ENCODE data around the gene GPRIN1. TPM values are rescaled to one million over a fixed set of nuclear protein-coding genes. Genes with fewer than 3 reads are reported as not detected.

GPRIN1 gene
- total and polyA plus RNA-seq, 2 of the 4 experiments (the other 2 are of a cell fraction): 3.0 to 4.7 TPM

DNA sequence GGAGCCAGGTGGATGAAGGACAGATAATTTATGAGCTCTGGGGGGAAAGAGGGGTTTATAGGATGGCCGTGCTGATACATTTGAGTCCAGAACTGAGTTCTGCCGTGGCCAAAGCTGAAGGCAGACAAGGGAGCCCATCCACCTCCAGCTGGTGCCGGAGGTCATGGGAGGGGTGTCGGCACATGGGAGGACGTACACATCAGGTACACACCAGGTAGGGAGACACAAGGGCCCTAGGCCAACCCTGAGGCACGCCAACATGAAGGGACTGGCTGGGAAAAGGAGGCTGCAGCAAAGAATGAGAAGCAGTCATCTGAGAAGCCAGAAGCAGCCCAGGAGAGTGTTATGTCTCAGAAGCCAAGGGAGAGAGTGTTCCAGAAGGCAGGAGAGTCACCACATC, 2.1 kb upstream of the GPRIN1 start:
- Histone ChIP-seq H3K9ac (ENCODE audit: low read depth, low read length) (no peak overlapping the region), H2AK5ac (ENCODE audit: low read depth, low read length) (no peak overlapping the region), H3K27me3 (ENCODE audit: control insufficient read depth, insufficient read depth, low read length) (no peaks in the 10 kb centered on the region), H2AFZ (replicated peaks; ENCODE audit: low read length, poor library complexity) (no peak overlapping the region), H2BK120ac (ENCODE audit: low read depth, low read length) (no peak overlapping the region), H3K56ac (ENCODE audit: extremely low read depth, insufficient read depth, low read length) (no peak overlapping the region), H2BK5ac (ENCODE audit: low read depth, low read length, poor library complexity, severe bottlenecking) (no peak overlapping the region), H3K4ac (ENCODE audit: low read depth, low read length) (no peak overlapping the region), H3K36me3 (ENCODE audit: control insufficient read depth, insufficient read depth, low read length) (no peaks in the 10 kb centered on the region), H3K4me2 (ENCODE audit: low read depth, low read length) (no peak overlapping the region), H4K91ac (ENCODE audit: insufficient read depth, low read depth, low read length) (no peak overlapping the region), H3K23ac (ENCODE audit: low read depth, low read length) (no peak overlapping the region), H3K4me1 (ENCODE audit: control insufficient read depth, insufficient read depth, low read length) (peaks cover 28% of the 10 kb centered on the region), H2BK15ac (ENCODE audit: low read depth, low read length) (no peak overlapping the region), H3K14ac (replicated peaks; ENCODE audit: low read depth, low read length) (no peak overlapping the region), H4K8ac (ENCODE audit: low read depth in 2 of 2, low read length in 2 of 2) (no peak overlapping the region), H2AK9ac (replicated peaks; ENCODE audit: low read depth, low read length, poor library complexity) (no peak overlapping the region), H3K18ac (ENCODE audit: low read depth, low read length) (no peak overlapping the region), H4K20me1 (ENCODE audit: insufficient read depth, low read length) (peaks cover 14% of the 10 kb centered on the region), H4K5ac (ENCODE audit: low read depth, low read length) (no peak overlapping the region), H3K27ac (ENCODE audit: insufficient read depth, low read length) (no peak overlapping the region), H2BK20ac (ENCODE audit: low read depth, low read length) (no peak overlapping the region), H3K9me3 (ENCODE audit: control insufficient read depth, insufficient read depth, low read length) (no peaks in the 10 kb centered on the region), H3K9me1 (ENCODE audit: insufficient read depth, low read length) (peaks cover 36% of the 10 kb centered on the region), H3K4me3 (ENCODE audit: insufficient read depth, low read depth, low read length) (no peak overlapping the region), H3K79me1 (ENCODE audit: low read depth in 1 of 2, low read length in 2 of 2) (peaks cover 4 to 26% of the 10 kb centered on the region in 2 experiments; a peak in 3 of 4 replicates)
- intact Hi-C loops (cut with micrococcal nuclease) (no loop called here), dilution Hi-C loops (cut with HindIII; ENCODE audit: low sequenced_read_pairs, unreplicated experiment) (no loop called here), in situ Hi-C loops (cut with MboI; ENCODE audit: low sequenced_read_pairs) (no loop called here)
- TF ChIP-seq CEBPB (IDR thresholded peaks at IDR 0.05; ENCODE audit: low read depth, low read length) (no peak), FOS (IDR thresholded peaks at IDR 0.05; ENCODE audit: low read depth, low read length) (no peak), NFE2L2 (IDR thresholded peaks at IDR 0.05; ENCODE audit: low read depth, low read length) (no peak), MAZ (IDR thresholded peaks at IDR 0.05; ENCODE audit: borderline replicate concordance, low read depth, low read length) (no peak), BHLHE40 (IDR thresholded peaks at IDR 0.05; ENCODE audit: low read depth, low read length) (no peak), RAD21 (IDR thresholded peaks at IDR 0.05; ENCODE audit: low read length) (no peak), RCOR1 (IDR thresholded peaks at IDR 0.05; ENCODE audit: insufficient replicate concordance, low read length) (no peak), CHD1 (IDR thresholded peaks at IDR 0.05; ENCODE audit: low read depth, low read length) (no peak), SMC3 (IDR thresholded peaks at IDR 0.05; ENCODE audit: low read depth, low read length) (no peak), MXI1 (IDR thresholded peaks at IDR 0.05; ENCODE audit: borderline replicate concordance, low read depth, low read length) (no peak), POLR2A (IDR thresholded peaks at IDR 0.05; ENCODE audit: low read depth, low read length) (no peak), MAFK (IDR thresholded peaks at IDR 0.05; ENCODE audit: low read depth, low read length) (no peak), RFX5 (IDR thresholded peaks at IDR 0.05; ENCODE audit: low read depth, low read length) (no peak)
- TF ChIP-seq, protein P1, sequence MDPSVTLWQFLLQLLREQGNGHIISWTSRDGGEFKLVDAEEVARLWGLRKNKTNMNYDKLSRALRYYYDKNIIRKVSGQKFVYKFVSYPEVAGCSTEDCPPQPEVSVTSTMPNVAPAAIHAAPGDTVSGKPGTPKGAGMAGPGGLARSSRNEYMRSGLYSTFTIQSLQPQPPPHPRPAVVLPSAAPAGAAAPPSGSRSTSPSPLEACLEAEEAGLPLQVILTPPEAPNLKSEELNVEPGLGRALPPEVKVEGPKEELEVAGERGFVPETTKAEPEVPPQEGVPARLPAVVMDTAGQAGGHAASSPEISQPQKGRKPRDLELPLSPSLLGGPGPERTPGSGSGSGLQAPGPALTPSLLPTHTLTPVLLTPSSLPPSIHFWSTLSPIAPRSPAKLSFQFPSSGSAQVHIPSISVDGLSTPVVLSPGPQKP (IDR thresholded peaks at IDR 0.05; ENCODE audit: borderline replicate concordance, low read depth, low read length): no peak
- TF ChIP-seq, protein P2, sequence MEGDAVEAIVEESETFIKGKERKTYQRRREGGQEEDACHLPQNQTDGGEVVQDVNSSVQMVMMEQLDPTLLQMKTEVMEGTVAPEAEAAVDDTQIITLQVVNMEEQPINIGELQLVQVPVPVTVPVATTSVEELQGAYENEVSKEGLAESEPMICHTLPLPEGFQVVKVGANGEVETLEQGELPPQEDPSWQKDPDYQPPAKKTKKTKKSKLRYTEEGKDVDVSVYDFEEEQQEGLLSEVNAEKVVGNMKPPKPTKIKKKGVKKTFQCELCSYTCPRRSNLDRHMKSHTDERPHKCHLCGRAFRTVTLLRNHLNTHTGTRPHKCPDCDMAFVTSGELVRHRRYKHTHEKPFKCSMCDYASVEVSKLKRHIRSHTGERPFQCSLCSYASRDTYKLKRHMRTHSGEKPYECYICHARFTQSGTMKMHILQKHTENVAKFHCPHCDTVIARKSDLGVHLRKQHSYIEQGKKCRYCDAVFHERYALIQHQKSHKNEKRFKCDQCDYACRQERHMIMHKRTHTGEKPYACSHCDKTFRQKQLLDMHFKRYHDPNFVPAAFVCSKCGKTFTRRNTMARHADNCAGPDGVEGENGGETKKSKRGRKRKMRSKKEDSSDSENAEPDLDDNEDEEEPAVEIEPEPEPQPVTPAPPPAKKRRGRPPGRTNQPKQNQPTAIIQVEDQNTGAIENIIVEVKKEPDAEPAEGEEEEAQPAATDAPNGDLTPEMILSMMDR (conservative IDR thresholded peaks at IDR 0.05; ENCODE audit: low read depth, low read length): no peak
- TF ChIP-seq, protein P3, sequence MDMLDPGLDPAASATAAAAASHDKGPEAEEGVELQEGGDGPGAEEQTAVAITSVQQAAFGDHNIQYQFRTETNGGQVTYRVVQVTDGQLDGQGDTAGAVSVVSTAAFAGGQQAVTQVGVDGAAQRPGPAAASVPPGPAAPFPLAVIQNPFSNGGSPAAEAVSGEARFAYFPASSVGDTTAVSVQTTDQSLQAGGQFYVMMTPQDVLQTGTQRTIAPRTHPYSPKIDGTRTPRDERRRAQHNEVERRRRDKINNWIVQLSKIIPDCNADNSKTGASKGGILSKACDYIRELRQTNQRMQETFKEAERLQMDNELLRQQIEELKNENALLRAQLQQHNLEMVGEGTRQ (IDR thresholded peaks at IDR 0.05; ENCODE audit: low read depth, low read length): no peak
- no TSS peak for BruUV-seq (replicated peaks)
- CTCF ChIA-PET: no interaction called here
- POLR2A ChIA-PET (ENCODE audit: unreplicated experiment): no interaction called here
- DNase-seq: no peak
- no peak for ATAC-seq (ENCODE audit: low read depth)
- 86% methylated on average over 4 of the region's 6 CpGs; no CpG with 5 or more reads in 1 of the 2 experiments for WGBS, 2 experiments (ENCODE audit: extremely low coverage in 2 of 2, insufficient read length in 1 of 2)

All from IMR-90 (cell line).